HEK293 (cell line): ENCODE results near the gene WWOX.

Experiments
- CTCF ChIA-PET: fragments of 350-600 bp; formaldehyde crosslinking; extraction: SDS; loops from one replicate; lab custom pipeline; 2021; ENCODE audit warnings: antibody characterized with exemption; lab: Yijun Ruan, JAX
- POLR2A ChIA-PET: fragments of 300-600 bp; formaldehyde crosslinking; extraction: SDS; loops from one replicate; lab custom pipeline; 2020; ENCODE audit warnings: antibody characterized with exemption, inconsistent platforms; lab: Yijun Ruan, JAX
- H3K27ac ChIP-seq: fragments of 200-500 bp; sonication (Bioruptor generic); 2 replicates; pipeline ENCODE4 v1.5.1; 2014; ENCODE audit warnings: low read depth, low read length, control low read depth, inconsistent platforms; ENCODE audit errors: extremely low read depth
- H3K36me3 ChIP-seq, 2 experiments: fragments of 200-500 bp in 1 of 2; sonication (Bioruptor generic) in 1 of 2; 1 replicate in 1 of 2; 2 replicates in 1 of 2; pipeline ENCODE4 v1.5.1; 2014 to 2017; ENCODE audit warnings: inconsistent platforms in 2 of 2, low read length in 2 of 2; ENCODE audit not compliant: control insufficient read depth in 2 of 2, insufficient read depth in 1 of 2
- H3K4me1 ChIP-seq: fragments of 200-500 bp; sonication (Bioruptor generic); 2 replicates; pipeline ENCODE4 v1.5.1; 2014; ENCODE audit warnings: mild to moderate bottlenecking, low read length, inconsistent platforms; ENCODE audit not compliant: control insufficient read depth, insufficient read depth
- H3K4me3 ChIP-seq: 2 replicates; pipeline ENCODE4 v1.5.1; 2011; ENCODE audit warnings: low read depth, mild to moderate bottlenecking, control low read depth, low read length, moderate library complexity
- H3K9me3 ChIP-seq: fragments of 200-500 bp; sonication (Bioruptor generic); 2 replicates; pipeline ENCODE4 v1.5.1; 2014; ENCODE audit warnings: low read depth, low read length, inconsistent platforms; ENCODE audit not compliant: control insufficient read depth, insufficient read depth
- ELK4 ChIP-seq: IDR thresholded peaks from 2 replicates; pipeline ENCODE4 v1.6.1; 2011; ENCODE audit warnings: mild to moderate bottlenecking, low read depth, low read length, borderline replicate concordance
- GLI2 ChIP-seq: fragments of 450-650 bp; formaldehyde crosslinking; IDR thresholded peaks from 2 replicates; pipeline ENCODE4; 2017; ENCODE audit warnings: missing biosample characterization, missing genetic modification characterization, low read depth, borderline replicate concordance
- KLF1 ChIP-seq: fragments of 450-650 bp; formaldehyde crosslinking; IDR thresholded peaks from 2 replicates; pipeline ENCODE4 v1.5.1; 2016; ENCODE audit warnings: missing biosample characterization, missing genetic modification characterization
- KLF17 ChIP-seq: fragments of 450-650 bp; formaldehyde crosslinking; IDR thresholded peaks from 2 replicates; pipeline ENCODE4 v1.5.1; 2016; ENCODE audit warnings: missing biosample characterization, missing genetic modification characterization
- MEIS1 ChIP-seq: sonication (generic); formaldehyde crosslinking; IDR thresholded peaks from 2 replicates; pipeline ENCODE4 v1.8.1; 2022; ENCODE audit warnings: missing genetic modification reagents, mild to moderate bottlenecking, borderline replicate concordance
- ZBTB10 ChIP-seq: fragments of 450-650 bp; formaldehyde crosslinking; IDR thresholded peaks from 2 replicates; pipeline ENCODE4 v1.5.1; 2016; ENCODE audit warnings: missing biosample characterization, missing genetic modification characterization
- ZBTB44 ChIP-seq: fragments of 450-650 bp; IDR thresholded peaks from 2 replicates; pipeline ENCODE4 v1.5.1; 2018; ENCODE audit warnings: missing biosample characterization, mild to moderate bottlenecking, missing genetic modification characterization
- ZBTB6 ChIP-seq: fragments of 450-650 bp; formaldehyde crosslinking; IDR thresholded peaks from 2 replicates; pipeline ENCODE4 v1.5.1; 2017; ENCODE audit warnings: missing biosample characterization, missing genetic modification characterization
- ZNF157 ChIP-seq: fragments of 450-650 bp; formaldehyde crosslinking; IDR thresholded peaks from 2 replicates; pipeline ENCODE4 v1.5.1; 2016; ENCODE audit warnings: missing biosample characterization, missing genetic modification characterization
- ZNF174 ChIP-seq: fragments of 450-650 bp; formaldehyde crosslinking; IDR thresholded peaks from 2 replicates; pipeline ENCODE4 v1.5.0; 2017; ENCODE audit warnings: missing biosample characterization, mild to moderate bottlenecking, missing genetic modification characterization
- ZNF426 ChIP-seq: fragments of 450-650 bp; formaldehyde crosslinking; IDR thresholded peaks from 2 replicates; pipeline ENCODE4 v1.5.1; 2017; ENCODE audit warnings: missing biosample characterization, missing genetic modification characterization, mild to moderate bottlenecking, inconsistent platforms, moderate library complexity
- ZNF433 ChIP-seq: fragments of 450-650 bp; formaldehyde crosslinking; IDR thresholded peaks from 2 replicates; pipeline ENCODE4 v1.5.1; 2016; ENCODE audit warnings: missing biosample characterization, missing genetic modification characterization, low read depth
- ZNF621 ChIP-seq: fragments of 450-650 bp; formaldehyde crosslinking; IDR thresholded peaks from 2 replicates; pipeline ENCODE4 v1.5.1; 2017; ENCODE audit warnings: missing biosample characterization, missing genetic modification characterization
- ZNF76 ChIP-seq: fragments of 450-650 bp; formaldehyde crosslinking; IDR thresholded peaks from 2 replicates; pipeline ENCODE4; 2016; ENCODE audit warnings: low read depth, missing biosample characterization, missing genetic modification characterization, borderline replicate concordance
- ZSCAN16 ChIP-seq: fragments of 450-650 bp; formaldehyde crosslinking; IDR thresholded peaks from 2 replicates; pipeline ENCODE4 v1.5.1; 2016; ENCODE audit warnings: missing biosample characterization, missing genetic modification characterization

Gene WWOX

GRCh38 chr16:78743556-78743955, 644.1 kb downstream of the WWOX start (continued):
- TF ChIP-seq ZSCAN16 (no peak), ZNF157 (tag by site-specific recombination) (no peak)

GRCh38 chr16:78744099-78744498, 644.6 kb downstream of the WWOX start:
- Histone ChIP-seq H3K9me3 (no peaks in the 10 kb centered on the region), H3K36me3 (no peaks in the 10 kb centered on the region), H3K27ac (no peak overlapping the region), H3K4me3 (no peak overlapping the region), H3K4me1 (peaks cover 14% of the 10 kb centered on the region)
- POLR2A ChIA-PET = no interaction called here
- CTCF ChIA-PET = no interaction called here
- TF ChIP-seq ZNF76 (tag by site-specific recombination) = no peak
- TF ChIP-seq ZBTB10 (tag by site-specific recombination) = no peak
- TF ChIP-seq GLI2 (tag by site-specific recombination) = no peak
- no peak for TF ChIP-seq ZBTB6
- TF ChIP-seq ZNF426 (tag by site-specific recombination) = no peak
- no peak for TF ChIP-seq ZNF433 (tag by site-specific recombination)

GRCh38 chr16:78744796-78745107, 645.3 kb downstream of the WWOX start:
- TF ChIP-seq KLF17 (tag by site-specific recombination) (no peak), ELK4 (no peak), ZNF621 (tag by site-specific recombination) (no peak), MEIS1 (CRISPR knock-in tag) (no peak), KLF1 (no peak), ZBTB44 (tag by site-specific recombination) (no peak), ZNF174 (tag by site-specific recombination) (no peak)
- no peaks in the 10 kb centered on the region for H3K9me3 ChIP-seq
- ChIA-PET CTCF (interaction anchor here (0.7 kb wide), 1 partner anchor 1779 kb away, joined by 3 read pairs; no protein-coding TSS in a partner anchor), POLR2A (no interaction called here)
- H3K27ac ChIP-seq = no peak overlapping the region
- no peaks in the 10 kb centered on the region for H3K36me3 ChIP-seq
- H3K4me3 ChIP-seq = no peak overlapping the region
- peaks cover 17% of the 10 kb centered on the region for H3K4me1 ChIP-seq
